H9 (cell line): ENCODE data around the gene ASTN1. TPM values are rescaled to one million over a fixed set of nuclear protein-coding genes. Genes with fewer than 3 reads are reported as not detected.

Experiments
- DNase-seq: peaks from one replicate; pipeline ENCODE4 v3.0.0-alpha.2; 2017
- H2AFZ ChIP-seq: one replicate; pipeline ENCODE4 v1.6.1; 2013; ENCODE audit warnings: mild to moderate bottlenecking, low read length, control low read depth, moderate library complexity
- H2AK5ac ChIP-seq: 2 replicates; pipeline ENCODE4 v1.6.1; 2013; ENCODE audit warnings: low read length, control low read depth, mixed read lengths; ENCODE audit not compliant: insufficient read length
- H2BK120ac ChIP-seq: one replicate; pipeline ENCODE4 v1.6.1; 2013; ENCODE audit warnings: low read depth, mild to moderate bottlenecking, low read length, control low read depth, inconsistent platforms; ENCODE audit not compliant: poor library complexity, severe bottlenecking
- H2BK12ac ChIP-seq: 2 replicates; pipeline ENCODE4 v1.6.1; 2013; ENCODE audit warnings: low read length, control low read depth, mixed read lengths, low read depth; ENCODE audit not compliant: insufficient read length
- H2BK15ac ChIP-seq: 2 replicates; pipeline ENCODE4 v1.6.1; 2013; ENCODE audit warnings: low read depth, low read length, control low read depth
- H2BK20ac ChIP-seq: one replicate; pipeline ENCODE4 v1.6.1; 2013; ENCODE audit warnings: low read depth, mild to moderate bottlenecking, low read length, control low read depth, inconsistent platforms; ENCODE audit not compliant: poor library complexity, severe bottlenecking
- H2BK5ac ChIP-seq: 2 replicates; pipeline ENCODE4 v1.6.1; 2013; ENCODE audit warnings: low read length, control low read depth, mixed read lengths; ENCODE audit not compliant: insufficient read length
- H3K14ac ChIP-seq: 2 replicates; pipeline ENCODE4 v1.6.1; 2013; ENCODE audit warnings: low read length, control low read depth; ENCODE audit not compliant: insufficient read depth
- H3K18ac ChIP-seq: 2 replicates; pipeline ENCODE4 v1.6.1; 2013; ENCODE audit warnings: low read depth, mild to moderate bottlenecking, mixed read lengths, low read length, control low read depth; ENCODE audit not compliant: insufficient read length
- H3K23ac ChIP-seq: 2 replicates; pipeline ENCODE4 v1.6.1; 2013; ENCODE audit warnings: low read length, control low read depth, mixed read lengths, low read depth; ENCODE audit not compliant: insufficient read length
- H3K23me2 ChIP-seq: 2 replicates; pipeline ENCODE4 v1.6.1; 2013; ENCODE audit warnings: low read depth, mild to moderate bottlenecking, mixed read lengths, low read length, control low read depth; ENCODE audit not compliant: insufficient read length, poor library complexity, severe bottlenecking
- H3K27ac ChIP-seq: 2 replicates; pipeline ENCODE4 v1.5.1; 2013; ENCODE audit warnings: low read length, control low read depth, mixed read lengths, low read depth; ENCODE audit not compliant: insufficient read length
- H3K27me3 ChIP-seq: 2 replicates; pipeline ENCODE4 v1.6.1; 2013; ENCODE audit warnings: low read length, control low read depth, inconsistent platforms; ENCODE audit not compliant: insufficient read depth
- H3K4ac ChIP-seq: 2 replicates; pipeline ENCODE4 v1.6.1; 2013; ENCODE audit warnings: low read depth, mild to moderate bottlenecking, control low read depth, inconsistent platforms, low read length, moderate library complexity
- H3K4me1 ChIP-seq: 2 replicates; pipeline ENCODE4 v1.6.1; 2013; ENCODE audit warnings: low read length, control low read depth, inconsistent platforms; ENCODE audit not compliant: insufficient read depth
- H3K4me2 ChIP-seq: 2 replicates; pipeline ENCODE4 v1.6.1; 2013; ENCODE audit warnings: low read length, control low read depth, mixed read lengths; ENCODE audit not compliant: insufficient read length, insufficient read depth
- H3K56ac ChIP-seq: 2 replicates; pipeline ENCODE4 v1.6.1; 2013; ENCODE audit warnings: low read depth, mild to moderate bottlenecking, mixed read lengths, low read length, control low read depth; ENCODE audit not compliant: insufficient read length
- H3K79me1 ChIP-seq: 2 replicates; pipeline ENCODE4 v1.6.1; 2013; ENCODE audit warnings: low read depth, mild to moderate bottlenecking, moderate library complexity, low read length, control low read depth, inconsistent platforms; ENCODE audit not compliant: insufficient read depth, poor library complexity, severe bottlenecking
- H3K79me2 ChIP-seq: 2 replicates; pipeline ENCODE4 v1.6.1; 2013; ENCODE audit warnings: low read length, control low read depth, inconsistent platforms; ENCODE audit not compliant: insufficient read depth
- H3K9ac ChIP-seq: 2 replicates; pipeline ENCODE4 v1.6.1; 2013; ENCODE audit warnings: low read length, control low read depth, mixed read lengths; ENCODE audit not compliant: insufficient read length; ENCODE audit errors: extremely low read depth
- H3K9me3 ChIP-seq: one replicate; pipeline ENCODE4 v1.6.1; 2013; ENCODE audit warnings: low read depth, low read length, inconsistent platforms; ENCODE audit not compliant: control insufficient read depth
- H3T11ph ChIP-seq: one replicate; pipeline ENCODE4 v1.6.1; 2013; ENCODE audit warnings: mild to moderate bottlenecking, low read length, control low read depth, inconsistent platforms
- H4K20me1 ChIP-seq: one replicate; pipeline ENCODE4 v1.6.1; 2013; ENCODE audit not compliant: control insufficient read depth, insufficient read length, insufficient read depth
- H4K5ac ChIP-seq: 2 replicates; pipeline ENCODE4 v1.6.1; 2013; ENCODE audit warnings: low read depth, mild to moderate bottlenecking, mixed read lengths, low read length, control low read depth; ENCODE audit not compliant: insufficient read length
- H4K8ac ChIP-seq: replicated peaks from 2 replicates; pipeline ENCODE4 v1.6.1; 2013; ENCODE audit warnings: low read length, control low read depth, mixed read lengths, low read depth; ENCODE audit not compliant: insufficient read length
- H4K91ac ChIP-seq: 2 replicates; pipeline ENCODE4 v1.6.1; 2013; ENCODE audit warnings: low read depth, mild to moderate bottlenecking, moderate library complexity, mixed read lengths, low read length, control low read depth; ENCODE audit not compliant: insufficient read length
- H3K27ac Mint-ChIP-seq, 3 experiments: 2 replicates in 2 of 3; 3 replicates in 1 of 3; pipeline ENCODE4 v1.8.0; 2020 to 2021; ENCODE audit warnings: mixed read lengths in 3 of 3, mild to moderate bottlenecking in 1 of 3, moderate library complexity in 1 of 3
- H3K27me3 Mint-ChIP-seq: 2 replicates; pipeline ENCODE4 v1.8.0; 2021; ENCODE audit warnings: low read depth, mild to moderate bottlenecking, moderate library complexity, mixed read lengths
- H3K36me3 Mint-ChIP-seq, 3 experiments: 2 replicates in 2 of 3; 3 replicates in 1 of 3; pipeline ENCODE4 v1.8.0; 2020 to 2021; ENCODE audit warnings: low read depth in 3 of 3, mixed read lengths in 3 of 3; ENCODE audit not compliant: insufficient read depth in 1 of 3
- H3K4me1 Mint-ChIP-seq, 2 experiments: 2 replicates each; pipeline ENCODE4 v1.8.0; 2020; ENCODE audit warnings: mixed read lengths in 2 of 2
- H3K4me3 Mint-ChIP-seq, 2 experiments: 2 replicates in 1 of 2; 3 replicates in 1 of 2; pipeline ENCODE4 v1.8.0; 2020 to 2021; ENCODE audit warnings: mild to moderate bottlenecking in 2 of 2, mixed read lengths in 2 of 2, moderate library complexity in 1 of 2
- H3K9me3 Mint-ChIP-seq, 2 experiments: 2 replicates in 1 of 2; 3 replicates in 1 of 2; pipeline ENCODE4 v1.8.0; 2020; ENCODE audit warnings: mild to moderate bottlenecking in 2 of 2, mixed read lengths in 2 of 2, moderate library complexity in 1 of 2
- WGBS: extraction: QIAGEN DNeasy Blood & Tissue Kit; methylation state at CpG from one replicate; pipeline ENCODE4 v1.1.7; 2013; ENCODE audit warnings: missing lambda C conversion rate, low lambda C conversion rate, mixed read lengths; ENCODE audit not compliant: insufficient read length; ENCODE audit errors: extremely low coverage; 5-methylcytosine and 5-hydroxymethylcytosine counted together
- total RNA-seq: library from RNA; stranded (reverse); gene quantifications from 2 replicates; pipeline ENCODE4 v1.2.1, GENCODE V29; 2021
- TF ChIP-seq, protein P1 (sequence below): fragments of 200-600 bp; sonication (generic); conservative IDR thresholded peaks from 3 replicates; pipeline ENCODE4 v1.8.0; 2021; ENCODE audit warnings: antibody characterized with exemption, mild to moderate bottlenecking

The ASTN1 gene
- total RNA-seq, 1 experiment from 2014 or later = 0.98 TPM

DNA sequence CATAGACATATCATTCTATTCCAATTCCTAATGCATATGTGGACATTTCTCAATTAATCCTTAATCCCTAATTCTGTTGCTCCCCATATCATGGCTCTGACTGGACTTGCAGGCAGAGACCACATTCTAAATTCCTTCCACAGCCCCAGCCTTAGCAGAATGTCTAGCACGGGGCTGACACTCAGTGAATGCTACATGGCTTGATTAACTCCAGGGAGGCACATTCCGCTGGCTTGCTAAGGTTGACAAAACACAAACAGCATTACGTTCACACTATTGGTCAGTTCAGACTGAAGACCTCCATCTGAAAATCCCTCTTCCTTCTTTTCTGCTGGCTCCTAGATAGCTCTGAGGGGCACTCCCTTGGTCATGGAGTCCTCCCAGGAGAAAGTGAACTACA is 119.4 kb downstream of the ASTN1 start:
- no peak overlapping the region for H3K18ac ChIP-seq
- peaks cover 37 to 41% of the 10 kb centered on the region in 2 experiments for H3K4me1 Mint-ChIP-seq
- H4K20me1 ChIP-seq = no peaks in the 10 kb centered on the region
- no peak overlapping the region for H3T11ph ChIP-seq
- H3K23me2 ChIP-seq = no peaks in the 10 kb centered on the region
- no peak overlapping the region for H2AFZ ChIP-seq
- no peak overlapping the region for H3K23ac ChIP-seq
- no peaks in the 10 kb centered on the region; a peak in 2 of 7 replicates for H3K36me3 Mint-ChIP-seq
- no peaks in the 10 kb centered on the region for H3K79me2 ChIP-seq
- no peak overlapping the region for H2AK5ac ChIP-seq
- H3K14ac ChIP-seq = no peak overlapping the region
- no peak overlapping the region for H3K4me2 ChIP-seq
- no CpG with 5 or more reads among the region's 3 CpGs for WGBS
- DNase-seq = no peak
- no peak overlapping the region for H2BK5ac ChIP-seq
- no peak overlapping the region for H3K4ac ChIP-seq
- H3K27ac Mint-ChIP-seq = no peak overlapping the region; a peak in 3 of 7 replicates
- no peak overlapping the region for H2BK120ac ChIP-seq
- no peak overlapping the region for H2BK15ac ChIP-seq
- H2BK20ac ChIP-seq = no peak overlapping the region
- H3K9ac ChIP-seq = no peak overlapping the region
- no peak overlapping the region for H2BK12ac ChIP-seq
- no peak overlapping the region for H3K56ac ChIP-seq
- H3K4me3 Mint-ChIP-seq = peak overlapping the region in 1 of 2 experiments; percentile 4; a peak in 2 of 5 replicates
- H3K79me1 ChIP-seq = no peaks in the 10 kb centered on the region
- H3K27me3 Mint-ChIP-seq = peaks cover 59% of the 10 kb centered on the region
- no peaks in the 10 kb centered on the region for H3K9me3 ChIP-seq
- H4K8ac ChIP-seq = no peak overlapping the region
- no peaks in the 10 kb centered on the region for H3K27me3 ChIP-seq
- no peak overlapping the region for H4K91ac ChIP-seq
- TF ChIP-seq, protein P1, sequence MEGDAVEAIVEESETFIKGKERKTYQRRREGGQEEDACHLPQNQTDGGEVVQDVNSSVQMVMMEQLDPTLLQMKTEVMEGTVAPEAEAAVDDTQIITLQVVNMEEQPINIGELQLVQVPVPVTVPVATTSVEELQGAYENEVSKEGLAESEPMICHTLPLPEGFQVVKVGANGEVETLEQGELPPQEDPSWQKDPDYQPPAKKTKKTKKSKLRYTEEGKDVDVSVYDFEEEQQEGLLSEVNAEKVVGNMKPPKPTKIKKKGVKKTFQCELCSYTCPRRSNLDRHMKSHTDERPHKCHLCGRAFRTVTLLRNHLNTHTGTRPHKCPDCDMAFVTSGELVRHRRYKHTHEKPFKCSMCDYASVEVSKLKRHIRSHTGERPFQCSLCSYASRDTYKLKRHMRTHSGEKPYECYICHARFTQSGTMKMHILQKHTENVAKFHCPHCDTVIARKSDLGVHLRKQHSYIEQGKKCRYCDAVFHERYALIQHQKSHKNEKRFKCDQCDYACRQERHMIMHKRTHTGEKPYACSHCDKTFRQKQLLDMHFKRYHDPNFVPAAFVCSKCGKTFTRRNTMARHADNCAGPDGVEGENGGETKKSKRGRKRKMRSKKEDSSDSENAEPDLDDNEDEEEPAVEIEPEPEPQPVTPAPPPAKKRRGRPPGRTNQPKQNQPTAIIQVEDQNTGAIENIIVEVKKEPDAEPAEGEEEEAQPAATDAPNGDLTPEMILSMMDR = no peak
- H4K5ac ChIP-seq = no peak overlapping the region
- H3K27ac ChIP-seq = no peak overlapping the region
- H3K9me3 Mint-ChIP-seq = no peaks in the 10 kb centered on the region
- H3K4me1 ChIP-seq = peaks cover 8% of the 10 kb centered on the region; the same call in 1 of the 2 replicates
